Measurements from ENCODE around the gene LBP. TPM values are rescaled to one million over a fixed set of nuclear protein-coding genes. Genes with fewer than 3 reads are reported as not detected.
A peak's percentile ranks its signal among the peaks of the same experiment; 100 is the strongest.

The LBP gene
- total RNA-seq, 1 donor from 2014 or later = not detected

- no peak for TF ChIP-seq CTCF (IDR thresholded peaks at IDR 0.05; ENCODE audit: unreplicated experiment)
- no peak for DNase-seq (ENCODE audit: low spot score, unreplicated experiment)
- peak overlapping the region; percentile 56 for H3K27ac Mint-ChIP-seq
- no peaks in the 10 kb centered on the region for H3K27me3 Mint-ChIP-seq
- H3K9me3 Mint-ChIP-seq (ENCODE audit: low read depth) = no peaks in the 10 kb centered on the region
- H3K4me3 Mint-ChIP-seq (ENCODE audit: low read depth) = no peak overlapping the region
- no peaks in the 10 kb centered on the region for H3K4me1 Mint-ChIP-seq (ENCODE audit: low read depth)
- H3K36me3 Mint-ChIP-seq (ENCODE audit: insufficient read depth) = peaks cover 34% of the 10 kb centered on the region
These were observed 80.0 kb downstream of the LBP start for GRCh38 chr20:38426006-38426897.

Other genes starting within 250 kb of the LBP start
- 0.72 and 1.3 TPM in 2 replicates for gene TGM2, start 181.2 kb upstream of the LBP start, total RNA-seq
- gene KIAA1755, start 85.7 kb upstream of the LBP start, total RNA-seq = 0.16 and 0.29 TPM in 2 replicates
- gene BPI, start 42.3 kb upstream of the LBP start, total RNA-seq = not detected in 2 replicates
- gene SNHG17, start 88.8 kb downstream of the LBP start, total RNA-seq = 31.6 and 37.1 TPM in 2 replicates
- gene RALGAPB, start 126.4 kb downstream of the LBP start, total RNA-seq = 42.3 and 43.4 TPM in 2 replicates
- not detected in 2 replicates for gene ADIG, start 234.7 kb downstream of the LBP start, total RNA-seq